Lung microvascular endothelial cell (primary cell): ENCODE data around the gene SLCO2A1. TPM values are rescaled to one million over a fixed set of nuclear protein-coding genes. Genes with fewer than 3 reads are reported as not detected.
A peak's percentile ranks its signal among the peaks of the same experiment; 100 is the strongest.

Experiments
- DNase-seq, 2 donors: peaks; one replicate each; pipeline versions ENCODE4 v3.0.0 to v3.0.0-alpha.2; 2010; ENCODE audit warnings: low read depth in 2 of 2
- total RNA-seq: library from RNA; depleted of rRNA; stranded (reverse); fragments of >200 nt; gene quantifications from 2 replicates; pipeline ENCODE4 v1.2.1, GENCODE V29; 2014

The SLCO2A1 gene
- total RNA-seq, 1 donor from 2014 or later, result 7.9 TPM

DNA sequence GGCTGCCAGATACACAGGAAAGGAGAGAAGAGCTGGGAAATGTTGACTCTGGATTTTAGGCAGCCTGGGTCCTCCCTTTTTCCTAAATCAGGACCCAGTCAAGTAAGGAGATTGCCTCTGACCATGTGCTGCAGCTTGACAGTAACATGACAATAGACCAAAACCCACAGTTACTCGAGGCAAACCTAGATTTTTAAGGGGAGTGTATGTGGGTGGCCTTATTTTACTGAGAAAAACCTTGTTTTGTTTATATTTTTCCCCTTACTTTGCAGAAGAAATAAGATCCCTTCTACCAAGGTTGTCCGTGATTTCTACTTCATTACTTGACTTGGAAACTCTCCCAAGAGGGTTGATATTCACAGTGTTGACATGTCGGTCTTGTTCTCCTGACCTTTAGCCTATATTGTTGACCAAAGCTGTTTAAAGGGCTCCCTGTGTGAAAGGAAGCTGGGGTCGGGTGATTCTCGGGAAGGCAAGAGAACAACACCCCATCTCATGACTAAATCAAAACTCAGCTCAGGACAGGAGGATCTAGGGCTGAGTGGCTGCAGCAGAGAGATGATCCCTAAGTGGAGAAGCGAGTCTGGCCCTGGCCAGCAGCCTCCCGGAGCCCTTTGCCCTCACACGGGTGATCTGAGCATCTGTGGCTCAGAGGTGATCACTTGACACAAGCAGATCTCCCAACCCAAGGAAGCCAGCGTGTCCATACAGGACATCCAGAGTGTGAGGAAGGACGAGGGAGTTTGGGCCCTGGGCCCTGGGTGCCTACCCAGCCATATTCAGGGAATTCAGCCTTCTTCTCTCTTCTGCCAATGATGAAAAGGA, 31.0 kb upstream of the SLCO2A1 start:
- peak in 1 of 2 donors; percentile 66 for DNase-seq

DNA sequence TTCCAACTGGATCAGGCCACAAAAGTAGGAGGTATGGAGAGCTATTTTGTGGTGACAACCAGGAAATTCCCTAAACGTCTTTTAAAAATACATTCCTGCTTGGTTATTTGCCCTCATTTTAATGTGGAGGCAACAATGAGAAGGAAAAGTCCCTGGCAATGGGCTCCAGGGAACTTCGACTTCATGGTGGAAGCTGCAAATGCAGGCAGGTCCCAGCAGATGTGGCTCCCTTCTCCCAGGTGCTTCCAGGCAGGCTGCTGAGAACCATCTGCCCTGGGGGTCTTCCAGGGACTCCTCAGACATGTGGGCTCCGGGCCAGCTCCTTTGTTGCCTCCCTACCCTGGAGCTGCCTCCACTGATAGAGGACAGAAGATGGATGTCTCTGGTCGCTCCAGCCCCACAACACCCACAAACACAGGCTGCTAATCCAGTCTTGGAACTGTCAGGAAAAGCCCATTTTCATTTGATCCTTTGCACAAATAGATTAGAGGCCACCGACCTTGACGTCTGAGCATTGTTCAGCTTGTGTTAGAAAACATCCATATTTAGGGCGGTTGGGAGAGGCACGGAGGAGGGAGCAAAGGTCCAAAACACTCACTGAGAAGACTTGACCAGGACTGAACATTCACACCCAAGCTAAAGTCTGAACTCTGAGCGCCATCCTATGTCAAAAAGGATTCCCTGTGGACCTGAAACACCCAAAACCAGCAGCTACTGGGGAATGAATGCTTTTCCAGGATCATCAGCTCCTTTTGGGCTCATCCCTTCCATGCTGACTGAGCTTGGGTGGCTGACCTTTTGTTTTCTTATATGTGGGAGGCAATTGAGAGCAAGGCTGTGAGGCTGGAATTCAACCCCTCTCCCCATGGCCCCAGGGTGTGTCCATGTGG, 30.2 kb upstream of the SLCO2A1 start:
- DNase-seq, result peak in 1 of 2 donors; percentile 62

DNA sequence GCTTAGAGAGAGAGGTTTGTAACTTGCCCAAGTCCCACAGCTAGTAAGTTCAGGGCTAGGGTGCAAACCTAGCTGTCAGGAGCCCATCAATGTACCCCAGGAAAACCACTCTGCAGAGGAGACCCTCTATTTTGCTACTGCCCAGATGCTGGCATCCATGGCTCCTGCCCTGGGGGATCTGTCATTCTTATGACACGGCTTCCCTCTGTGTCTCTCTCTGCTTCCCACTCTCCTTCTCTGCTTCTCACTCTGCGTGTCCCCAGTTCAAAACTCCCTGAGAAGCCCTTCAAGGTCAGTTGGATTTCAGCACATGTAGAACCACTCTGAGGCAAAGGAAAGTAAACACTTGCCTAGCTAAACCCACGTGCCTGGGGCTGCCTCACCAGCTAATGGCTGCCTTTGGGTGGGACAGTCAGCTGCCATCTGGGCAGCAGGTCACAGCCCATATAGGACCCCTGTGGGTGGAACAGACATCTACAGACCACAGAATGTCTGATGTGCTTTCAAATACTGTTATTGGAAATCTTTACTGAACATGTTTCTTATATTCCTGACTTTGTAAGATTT, 29.4 kb upstream of the SLCO2A1 start:
- DNase-seq, result no peak

DNA sequence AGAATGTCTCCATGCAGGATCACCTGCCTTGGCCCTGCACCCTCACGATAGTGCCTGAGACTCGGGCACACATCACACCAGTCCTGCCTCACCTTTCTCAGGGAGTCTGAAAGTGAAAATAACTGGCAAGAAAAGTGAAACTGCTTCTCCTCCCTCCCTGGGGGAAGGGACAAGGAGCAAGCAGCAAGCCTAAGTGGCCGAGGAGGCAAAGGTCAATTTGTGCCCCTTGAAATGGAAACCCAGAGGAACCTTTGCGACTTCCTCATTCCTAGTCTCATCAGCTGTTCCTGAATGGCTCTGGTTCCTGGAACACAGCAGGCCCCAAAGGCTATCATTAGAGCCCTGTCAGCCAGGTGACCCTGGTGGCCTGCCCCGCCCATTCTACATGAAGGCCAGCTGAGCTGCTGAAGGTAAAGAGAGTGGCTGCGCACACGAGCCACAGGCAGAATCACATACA, 28.0 kb upstream of the SLCO2A1 start:
- DNase-seq, result no peak

DNA sequence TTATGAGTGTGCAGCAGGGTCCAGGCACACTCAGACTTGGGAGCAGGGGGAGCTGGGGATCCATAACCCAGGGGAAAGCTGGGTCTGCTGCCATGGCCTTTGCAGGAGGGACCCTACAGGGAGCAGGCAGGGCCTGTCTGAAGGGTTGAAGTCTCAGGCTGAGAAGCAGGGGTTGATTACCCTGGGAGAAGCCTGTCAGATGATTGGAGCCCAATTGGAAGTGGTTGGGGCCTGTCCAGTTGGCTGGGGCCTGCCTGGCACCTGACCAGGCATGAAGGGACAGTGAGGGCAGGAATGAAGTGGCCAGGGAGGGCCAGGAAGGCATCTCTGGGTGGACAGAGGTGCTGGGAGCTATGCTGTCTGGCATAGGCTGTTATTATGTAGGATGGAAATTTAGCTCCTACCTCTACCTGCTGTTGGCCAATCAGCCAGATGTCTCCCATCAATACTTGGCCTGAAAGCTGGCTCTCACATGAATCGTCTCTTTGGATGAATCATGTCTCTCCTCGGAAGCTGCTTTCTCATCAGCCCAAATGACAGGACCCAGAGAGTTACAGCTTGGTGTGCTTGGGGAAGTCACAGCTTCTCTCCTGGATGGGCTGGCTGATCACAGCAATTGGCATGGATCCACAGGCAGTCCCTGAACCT, 27.4 kb upstream of the SLCO2A1 start:
- DNase-seq, result no peak

DNA sequence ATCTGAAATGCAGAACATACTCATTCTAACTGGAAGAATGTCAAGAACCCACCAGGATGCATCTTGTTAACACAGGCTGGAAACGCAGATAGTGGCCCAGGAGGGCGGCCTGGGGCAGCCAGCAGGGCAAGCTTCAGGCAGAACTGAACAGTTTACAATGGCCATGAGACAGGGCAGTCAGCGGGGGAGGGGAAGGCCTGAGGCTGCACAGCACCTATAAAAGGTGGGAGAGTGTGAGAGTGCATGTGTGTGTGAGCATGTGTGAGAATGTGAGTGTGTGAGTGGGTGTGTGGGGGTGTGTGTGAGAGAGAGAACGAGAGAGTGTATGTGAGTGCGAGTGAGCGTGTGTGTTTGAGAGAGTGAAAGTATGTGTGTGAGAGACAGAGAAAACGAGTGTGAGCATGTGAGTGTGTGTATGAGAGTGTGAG, 26.8 kb upstream of the SLCO2A1 start:
- DNase-seq, result no peak

DNA sequence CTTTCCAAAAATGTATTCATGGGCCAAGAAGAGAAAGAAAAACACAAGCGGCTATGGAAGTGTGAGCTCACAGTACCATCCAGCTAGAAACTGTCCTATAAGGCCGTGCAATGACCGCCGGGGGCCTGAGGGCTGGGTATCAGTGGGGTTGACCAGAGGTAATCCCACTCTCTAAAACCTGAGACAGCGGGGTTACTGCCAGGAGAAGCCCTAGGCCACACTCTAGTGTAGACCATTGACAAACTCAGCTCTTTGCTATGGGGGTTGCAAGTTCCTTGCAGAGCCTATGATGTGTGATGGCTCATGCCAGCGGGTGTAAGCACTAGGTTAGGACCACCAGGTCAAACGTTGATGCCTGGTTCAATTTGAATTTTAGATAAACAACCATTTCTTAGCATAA, 25.9 kb upstream of the SLCO2A1 start:
- no peak for DNase-seq

DNA sequence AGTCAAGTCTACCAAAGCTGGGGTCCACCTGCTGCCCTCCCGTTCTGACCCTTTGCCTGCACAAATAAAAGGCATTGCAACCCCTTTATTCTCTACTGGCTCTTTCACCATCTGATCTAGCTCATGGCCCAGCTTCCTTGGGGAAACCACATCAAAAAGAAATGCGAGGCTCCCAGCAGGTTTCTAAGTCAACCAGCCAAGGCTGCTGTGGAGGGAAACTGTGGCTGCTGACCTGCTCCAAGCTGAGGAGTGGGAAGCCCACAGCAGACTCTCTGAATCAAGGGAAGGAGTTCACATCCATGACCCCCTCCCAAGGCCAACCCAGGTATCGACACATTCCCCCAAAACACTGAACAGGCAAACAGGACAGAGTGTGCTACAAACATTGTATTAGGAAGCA, 25.2 kb upstream of the SLCO2A1 start:
- DNase-seq, result no peak

DNA sequence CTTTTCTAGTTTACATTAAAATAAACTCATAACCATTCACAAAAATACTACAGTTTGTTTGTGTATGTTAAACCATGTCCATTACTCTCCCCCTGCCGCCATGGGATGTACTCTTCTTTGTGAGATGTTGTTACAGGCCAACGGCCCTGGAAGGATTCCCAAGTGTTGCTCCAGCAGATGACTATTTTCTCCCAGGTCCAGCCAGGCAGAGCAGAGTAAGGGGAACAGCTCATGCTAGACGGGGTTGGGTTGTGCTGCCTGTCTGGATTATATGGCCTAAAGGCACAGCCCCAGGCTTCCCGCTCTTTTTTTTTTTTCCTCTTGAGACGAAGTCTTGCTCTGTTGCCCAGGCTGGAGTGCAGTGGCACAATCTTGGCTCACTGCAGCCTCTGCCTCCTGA, 24.5 kb upstream of the SLCO2A1 start:
- DNase-seq, result no peak

DNA sequence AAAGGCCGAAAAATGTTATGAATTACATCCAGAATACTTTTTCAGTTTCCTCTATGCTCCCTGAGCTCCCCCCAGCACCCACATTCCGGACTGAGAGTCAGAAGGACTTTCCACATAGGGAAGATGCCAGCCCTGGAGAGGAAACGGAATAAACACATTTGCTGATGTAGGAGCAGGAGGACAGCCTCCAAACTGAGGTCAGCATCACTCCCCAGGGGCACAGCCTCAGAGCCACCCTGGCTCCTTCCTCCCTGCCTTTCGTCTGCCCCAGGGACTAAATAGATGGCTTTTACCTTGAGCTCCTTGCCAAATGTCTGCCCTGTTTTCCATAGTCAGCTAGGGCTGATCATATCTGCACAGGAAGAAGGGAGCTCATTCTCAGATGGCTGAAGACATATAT, 22.6 kb upstream of the SLCO2A1 start:
- no peak for DNase-seq

DNA sequence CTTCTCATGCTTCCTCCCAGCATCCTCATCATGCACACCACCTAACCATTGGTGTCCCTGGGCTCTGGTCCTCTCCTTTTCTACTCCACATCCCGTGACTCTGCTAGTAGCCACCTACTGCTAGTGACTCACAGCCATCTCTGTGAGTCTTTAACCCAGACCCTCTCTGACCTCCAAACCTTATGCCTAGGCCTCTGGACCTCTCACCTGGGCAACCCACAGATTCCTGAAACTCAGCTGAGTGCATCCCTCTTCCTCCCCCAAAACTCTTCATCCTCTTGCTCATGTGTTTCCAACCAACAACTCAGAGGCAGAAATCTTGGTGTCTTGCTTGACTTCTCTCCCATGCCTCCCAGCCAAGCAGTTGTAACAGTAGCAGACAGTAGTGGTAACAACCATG, 20.0 kb upstream of the SLCO2A1 start:
- no peak for DNase-seq

DNA sequence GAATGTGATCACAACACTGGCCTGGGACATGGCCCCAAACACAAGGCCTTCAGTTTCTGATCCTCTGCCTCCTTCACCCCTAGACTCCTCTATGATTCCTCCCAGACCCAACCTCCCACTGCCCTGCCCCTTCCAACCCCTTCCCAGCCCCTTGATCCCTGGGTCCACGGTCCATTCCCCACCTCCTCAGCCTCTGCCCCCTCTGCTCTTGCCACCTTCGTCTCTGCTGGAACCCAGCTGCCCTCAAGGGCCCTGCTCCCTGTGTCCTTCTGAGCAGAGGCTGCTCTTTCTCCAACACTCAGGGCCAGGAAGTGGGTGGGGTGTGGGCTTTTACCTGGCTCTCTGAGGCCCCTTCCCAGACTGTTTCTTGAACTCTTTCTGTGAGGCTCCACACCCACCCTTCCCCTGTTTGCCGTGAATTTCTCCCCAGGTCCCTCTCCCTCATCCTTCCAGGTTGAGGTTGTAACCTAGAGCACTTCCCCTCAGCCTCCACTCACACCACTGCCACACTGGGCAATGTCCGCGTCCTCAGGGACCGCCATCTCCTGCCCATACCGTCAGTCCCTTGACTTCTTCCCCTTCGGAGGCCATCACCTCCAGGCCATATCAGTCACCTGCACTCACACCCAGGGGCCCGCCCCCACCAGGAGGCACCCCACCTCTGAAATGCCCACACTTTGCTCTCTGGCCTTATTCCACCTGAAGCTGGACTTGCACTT, 18.7 kb upstream of the SLCO2A1 start:
- DNase-seq, result no peak

DNA sequence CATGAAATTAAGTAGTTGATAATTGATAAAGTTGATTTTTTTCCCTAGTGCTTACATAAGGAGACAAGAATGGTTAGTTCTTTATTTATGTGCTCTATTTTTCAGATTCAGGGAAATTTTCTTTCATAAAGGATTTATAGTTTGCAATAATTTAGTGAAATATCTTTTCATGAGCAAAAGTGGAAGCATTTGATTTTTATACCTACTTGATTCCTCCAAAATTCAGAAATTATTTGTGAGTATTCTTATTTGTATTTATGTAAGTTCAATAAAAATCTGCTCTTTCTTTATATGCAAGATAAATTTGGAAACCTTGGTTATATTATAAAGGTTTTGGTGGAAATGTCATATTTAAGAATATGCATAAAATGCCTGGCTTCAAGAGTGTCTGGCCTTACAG, 14.7 kb upstream of the SLCO2A1 start:
- no peak for DNase-seq

DNA sequence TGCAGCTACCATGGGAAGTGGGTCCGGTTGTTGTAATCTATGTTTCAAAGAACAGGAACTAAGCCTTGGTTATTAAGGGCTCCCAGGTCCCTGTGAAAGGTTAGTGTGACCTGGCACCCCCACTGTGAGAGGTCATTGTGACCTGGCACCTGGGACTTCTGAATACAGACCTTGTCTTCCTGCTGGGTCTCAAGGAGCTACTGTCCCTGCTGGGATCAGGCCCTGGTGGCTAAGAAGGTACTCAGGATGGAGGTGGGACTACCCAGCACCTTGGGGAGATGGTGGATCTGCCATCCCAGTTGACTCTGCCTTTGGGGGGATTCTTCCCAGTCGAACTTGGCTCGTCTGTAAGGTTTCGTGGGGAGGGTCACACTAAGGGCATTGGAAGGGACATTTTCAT, 10.3 kb upstream of the SLCO2A1 start:
- DNase-seq, result no peak

DNA sequence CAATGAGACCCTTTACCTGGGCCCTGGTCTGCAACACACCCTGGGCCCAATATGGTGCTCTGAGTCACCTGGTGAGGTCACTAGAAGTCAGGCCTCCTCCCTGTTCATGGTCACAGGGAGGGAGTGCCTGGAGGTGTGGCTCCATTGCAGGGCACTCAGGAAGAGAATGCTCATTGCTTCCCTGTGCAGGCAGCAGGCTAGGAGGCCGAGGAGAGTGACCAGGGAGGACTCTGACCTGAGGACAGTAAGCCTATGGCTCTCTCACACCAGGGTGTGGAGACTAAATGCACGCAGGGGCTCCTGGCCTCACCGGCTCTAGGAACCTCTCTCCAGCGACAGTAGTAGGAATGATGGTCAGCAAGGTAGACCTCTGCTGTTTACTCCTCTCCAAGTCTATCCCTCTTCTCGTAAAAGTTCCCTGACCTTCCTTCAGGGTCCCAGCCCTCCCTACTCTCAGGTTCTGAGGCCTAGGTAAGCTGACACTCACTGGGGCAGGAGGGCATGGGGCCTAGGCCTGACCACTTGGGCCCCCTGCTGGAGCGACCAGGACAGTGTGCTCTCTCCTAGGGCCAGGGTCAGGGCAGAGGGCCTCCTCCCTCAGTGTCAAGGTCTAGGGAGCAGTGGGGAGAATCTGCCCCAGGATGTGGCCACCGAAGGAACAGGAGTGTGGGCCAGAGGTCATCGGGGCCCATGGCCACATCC, 9.6 kb upstream of the SLCO2A1 start:
- peak in 1 of 2 donors; percentile 26 for DNase-seq

DNA sequence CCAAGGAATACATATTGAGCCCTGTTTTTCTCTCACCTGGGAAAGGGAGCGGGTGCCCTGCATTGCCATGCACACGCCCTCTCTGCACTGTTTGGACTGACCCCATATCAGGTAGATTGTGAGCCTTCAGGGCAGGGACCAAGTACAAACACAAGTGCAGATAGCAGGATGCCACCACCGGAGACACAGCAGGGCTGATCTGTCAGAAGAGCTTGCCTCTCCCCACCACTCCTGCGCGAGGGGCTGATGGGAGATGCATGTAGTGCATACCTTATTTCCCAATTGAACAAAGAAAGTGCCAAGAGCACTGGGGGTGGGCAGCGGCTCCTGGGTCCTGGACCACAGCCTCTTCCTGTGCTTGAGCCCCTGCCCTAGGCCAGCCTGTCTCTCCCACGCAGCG, 9.0 kb upstream of the SLCO2A1 start:
- DNase-seq, result no peak

DNA sequence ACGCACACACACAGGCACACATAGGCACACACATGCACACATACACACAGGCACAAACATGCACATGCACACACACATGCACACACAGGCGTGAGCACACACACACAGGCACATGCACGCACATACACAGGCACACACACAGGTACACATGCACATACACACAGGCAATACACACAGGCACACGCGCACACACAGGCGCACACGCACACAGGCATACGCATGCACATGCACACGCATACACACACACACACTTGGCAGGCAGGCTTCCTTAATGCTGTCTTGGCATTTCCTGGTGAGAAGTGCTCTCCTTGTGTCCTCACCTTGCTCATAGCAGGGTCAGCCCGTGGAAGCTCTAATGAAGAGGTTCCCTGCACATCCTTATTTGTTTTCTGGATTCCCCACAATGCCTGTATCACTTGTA, 8.4 kb upstream of the SLCO2A1 start:
- DNase-seq, result no peak

DNA sequence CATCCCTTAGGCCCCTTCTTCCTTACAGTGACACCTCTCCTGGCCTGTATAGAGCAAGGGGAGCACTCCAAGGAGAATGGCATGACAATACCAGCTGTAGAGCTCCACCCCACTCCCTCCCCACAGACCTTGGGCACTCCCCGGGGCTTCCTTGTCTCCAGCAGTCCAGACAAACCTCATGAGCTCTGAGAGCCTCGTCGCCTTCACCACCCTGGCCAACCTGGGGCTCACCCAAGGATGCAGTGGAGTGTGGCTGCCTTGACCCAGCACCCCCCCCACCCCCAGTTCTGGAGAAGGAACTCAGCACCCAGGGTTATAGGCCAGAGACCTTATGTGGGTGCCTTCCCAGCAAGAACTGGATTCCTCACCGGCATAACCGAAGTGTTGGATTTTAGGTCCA, 7.4 kb upstream of the SLCO2A1 start:
- no peak for DNase-seq

DNA sequence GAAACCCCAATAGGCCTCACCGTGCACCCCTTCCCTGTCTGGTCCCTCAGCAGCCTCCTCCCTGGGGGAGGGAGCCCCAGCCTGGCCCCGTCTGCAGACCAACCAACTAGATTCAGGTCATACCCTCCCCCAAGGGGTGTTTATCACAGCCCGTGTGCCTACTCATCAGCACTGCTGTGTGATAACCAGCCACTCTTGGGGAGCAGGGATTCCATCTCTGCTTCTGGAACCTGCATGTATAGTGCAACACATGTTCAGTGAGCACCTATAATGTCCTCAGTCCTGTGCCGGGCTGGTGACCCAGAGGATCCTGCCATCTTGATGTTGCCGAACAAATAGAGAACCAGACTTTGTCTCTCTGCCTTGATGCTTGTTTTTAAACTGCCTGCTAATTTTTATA, 6.6 kb upstream of the SLCO2A1 start:
- DNase-seq, result no peak

DNA sequence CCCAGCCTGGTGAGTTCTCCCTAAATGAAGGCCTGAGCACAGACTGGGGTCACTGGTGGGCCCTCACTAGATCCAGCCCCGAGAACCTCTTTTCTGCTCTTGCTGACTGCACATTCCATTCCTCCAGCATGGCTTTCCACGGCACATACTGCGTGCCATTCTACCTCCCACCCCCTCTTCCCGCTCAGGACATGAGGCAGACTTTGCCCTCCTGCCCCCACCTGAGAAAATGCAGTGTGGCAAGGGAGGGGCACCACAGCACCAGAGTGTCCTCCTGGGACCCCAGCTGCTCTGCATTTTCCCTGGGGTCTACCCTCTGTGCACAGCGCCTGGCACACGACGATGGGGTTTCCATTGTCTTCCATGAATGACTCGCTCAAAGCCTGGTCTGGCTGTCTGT, 6.1 kb upstream of the SLCO2A1 start:
- no peak for DNase-seq
